HepG2 (cell line): ENCODE data around the gene KIRREL2. TPM values are rescaled to one million over a fixed set of nuclear protein-coding genes. Genes with fewer than 3 reads are reported as not detected.

Experiments
- ASH2L ChIP-seq: fragments of 300-600, 200-600 bp; sonication (generic); IDR thresholded peaks from 2 replicates; pipeline ENCODE4 v1.7.0; 2017; ENCODE audit warnings: low read depth, mild to moderate bottlenecking, moderate library complexity, mixed read lengths, low read length; ENCODE audit not compliant: insufficient read length
- ATF3 ChIP-seq: sonication (generic); formaldehyde crosslinking; IDR thresholded peaks from 2 replicates; pipeline ENCODE4 v1.4.0; 2020; ENCODE audit warnings: missing genetic modification reagents
- BHLHE40 ChIP-seq: IDR thresholded peaks from 2 replicates; pipeline ENCODE4 v1.6.1; 2011; ENCODE audit warnings: low read length, improper control_type of control experiment
- BRF2 ChIP-seq: sonication (generic); formaldehyde crosslinking; IDR thresholded peaks from 2 replicates; pipeline ENCODE4 v1.8.1; 2022; ENCODE audit warnings: mild to moderate bottlenecking, missing genetic modification reagents
- HDAC2 ChIP-seq: sonication (generic); formaldehyde crosslinking; IDR thresholded peaks from 2 replicates; pipeline ENCODE4 v1.4.0; 2020; ENCODE audit warnings: missing genetic modification reagents
- HNF4G ChIP-seq, 2 experiments: sonication (generic) in 1 of 2; formaldehyde crosslinking in 1 of 2; IDR thresholded peaks; 2 replicates each; pipeline versions ENCODE4 v1.4.0 to v1.6.1; 2011 to 2020; ENCODE audit warnings: borderline replicate concordance in 2 of 2, low read depth in 2 of 2, mild to moderate bottlenecking in 2 of 2, low read length in 1 of 2, missing genetic modification reagents in 1 of 2, moderate library complexity in 1 of 2
- ISL2 ChIP-seq: sonication (generic); formaldehyde crosslinking; IDR thresholded peaks from 2 replicates; pipeline ENCODE4 v1.5.0; 2020; ENCODE audit warnings: missing genetic modification reagents
- KLF9 ChIP-seq: IDR thresholded peaks from 2 replicates; pipeline ENCODE4 v1.6.1; 2016; ENCODE audit warnings: low read depth
- MBD4 ChIP-seq: IDR thresholded peaks from 2 replicates; pipeline ENCODE4 v1.6.1; 2012; ENCODE audit warnings: low read length, inconsistent platforms, borderline replicate concordance
- MEF2D ChIP-seq: sonication (generic); formaldehyde crosslinking; IDR thresholded peaks from 2 replicates; pipeline ENCODE4 v1.5.1; 2020; ENCODE audit warnings: mild to moderate bottlenecking, missing genetic modification reagents
- MTA3 ChIP-seq: sonication (generic); formaldehyde crosslinking; IDR thresholded peaks from 2 replicates; pipeline ENCODE4 v1.4.0; 2020; ENCODE audit warnings: missing genetic modification reagents
- PLSCR1 ChIP-seq: sonication (generic); formaldehyde crosslinking; IDR thresholded peaks from 2 replicates; pipeline ENCODE4 v1.5.0; 2020; ENCODE audit warnings: missing genetic modification reagents, mild to moderate bottlenecking, borderline replicate concordance
- RBM39 ChIP-seq: fragments of 200-400 bp; formaldehyde crosslinking; IDR thresholded peaks from one replicate; pipeline ENCODE4 v1.6.1; 2018; ENCODE audit warnings: antibody characterized with exemption, mild to moderate bottlenecking, low read depth, low read length; ENCODE audit not compliant: poor library complexity, severe bottlenecking
- SKI ChIP-seq: fragments of 450-650 bp; IDR thresholded peaks from one replicate; pipeline ENCODE4 v1.6.1; 2018; ENCODE audit warnings: mild to moderate bottlenecking; ENCODE audit not compliant: partially characterized antibody
- TFDP2 ChIP-seq: sonication (generic); formaldehyde crosslinking; IDR thresholded peaks from 2 replicates; pipeline ENCODE4 v1.4.0; 2020; ENCODE audit warnings: missing genetic modification reagents
- ZFP36L2 ChIP-seq: sonication (generic); formaldehyde crosslinking; IDR thresholded peaks from 2 replicates; pipeline ENCODE4 v1.4.0; 2020; ENCODE audit warnings: missing genetic modification reagents
- ZFX ChIP-seq: sonication (generic); formaldehyde crosslinking; IDR thresholded peaks from 2 replicates; pipeline ENCODE4 v1.4.0; 2020; ENCODE audit warnings: mild to moderate bottlenecking, low read depth, missing genetic modification reagents, moderate library complexity
- ZHX1 ChIP-seq: sonication (generic); formaldehyde crosslinking; IDR thresholded peaks from 2 replicates; pipeline ENCODE4 v1.8.1; 2022; ENCODE audit warnings: low read depth, mild to moderate bottlenecking, missing genetic modification reagents
- ZNF264 ChIP-seq: sonication (generic); formaldehyde crosslinking; IDR thresholded peaks from 2 replicates; pipeline ENCODE4 v1.4.0; 2020; ENCODE audit warnings: missing genetic modification reagents
- ZNF543 ChIP-seq: sonication (generic); formaldehyde crosslinking; IDR thresholded peaks from 2 replicates; pipeline ENCODE4 v1.4.0; 2020; ENCODE audit warnings: mild to moderate bottlenecking, missing genetic modification reagents
- ZNF678 ChIP-seq: sonication (generic); formaldehyde crosslinking; IDR thresholded peaks from 2 replicates; pipeline ENCODE4 v1.4.0; 2020; ENCODE audit warnings: mild to moderate bottlenecking, missing genetic modification reagents
- ZNF782 ChIP-seq: sonication (generic); formaldehyde crosslinking; IDR thresholded peaks from 2 replicates; pipeline ENCODE4 v1.4.0; 2020; ENCODE audit warnings: missing genetic modification reagents, mild to moderate bottlenecking, borderline replicate concordance
- polyA plus RNA-seq, 8 experiments: library from polyadenylated mRNA; depleted of rRNA in 3 of 8; stranded (reverse) in 7 of 8; unstranded in 1 of 8; fragments of >200 nt; fragmentation: Illumina TruSeq in 4 of 8; extraction: Trizol in 4 of 8; gene quantifications; 2 replicates each; pipeline versions ENCODE4 v1.2.1 to v1.2.3, GENCODE V29; 2011 to 2016; ENCODE audit warnings: low read depth in 4 of 8, missing spikeins in 1 of 8, mixed read lengths in 1 of 8; ENCODE audit not compliant: insufficient read depth in 1 of 8
- total RNA-seq, 5 experiments: library from RNA; depleted of rRNA; stranded (reverse); fragments of >200 nt; fragmentation: Illumina TruSeq; extraction: Trizol; gene quantifications; 2 replicates each; pipeline ENCODE4 v1.2.3, GENCODE V29; 2016; ENCODE audit warnings: low read depth in 1 of 5

KIRREL2 gene
- total and polyA plus RNA-seq, 2 of the 13 experiments (the other 11 are each of a cell fraction or from before 2014, with no cell fraction given) = 0.18 to 2.4 TPM

GRCh38 chr19:35828692-35829301 is 27.9 kb upstream of the KIRREL2 start (continued):
- TF ChIP-seq MBD4 (no peak), ZNF678 (no peak), PLSCR1 (0 out of 2 replicates have a peak, but pooled peaks have one; percentile 48), TFDP2 (peak; percentile 46; the same call in 1 of the 2 replicates), ZNF782 (CRISPR knock-in tag) (0 out of 2 replicates have a peak, but pooled peaks have one; percentile 67), HDAC2 (CRISPR knock-in tag) (peak; percentile 92), ZHX1 (CRISPR knock-in tag) (peak; percentile 86; the same call in 1 of the 2 replicates), BHLHE40 (no peak), MEF2D (CRISPR knock-in tag) (peak; percentile 92), RBM39 (no peak), ZFX (peak; percentile 29; the same call in 1 of the 2 replicates), ZNF264 (CRISPR knock-in tag) (peak; percentile 85), BRF2 (CRISPR knock-in tag) (no peak), ASH2L (no peak), MTA3 (CRISPR knock-in tag) (peak; percentile 91; the same call in 1 of the 2 replicates), ZNF543 (CRISPR knock-in tag) (0 out of 2 replicates have a peak, but pooled peaks have one; percentile 42), SKI (no peak), KLF9 (peak; percentile 93; the same call in 1 of the 2 replicates), ISL2 (CRISPR knock-in tag) (peak; percentile 63; the same call in 1 of the 2 replicates), ZFP36L2 (CRISPR knock-in tag) (peak; percentile 97), ATF3 (CRISPR knock-in tag) (peak; percentile 85), HNF4G (IDR thresholded peaks at IDR 0.05; ENCODE audit: borderline replicate concordance, low read depth, low read length) (no peak), HNF4G (CRISPR knock-in tag; IDR thresholded peaks at IDR 0.05; ENCODE audit: borderline replicate concordance, low read depth) (peak; percentile 72; the same call in 1 of the 2 replicates)
